Measurements from ENCODE around the gene NDUFAB1. TPM values are rescaled to one million over a fixed set of nuclear protein-coding genes. Genes with fewer than 3 reads are reported as not detected.
A peak's percentile ranks its signal among the peaks of the same experiment; 100 is the strongest.

NDUFAB1 gene
- total and polyA plus RNA-seq, 2 of the 13 experiments (the other 11 are each of a cell fraction or from before 2014, with no cell fraction given): 221 to 601 TPM

- TF ChIP-seq FUBP1 (CRISPR knock-in tag; IDR thresholded peaks at IDR 0.05; ENCODE audit: borderline replicate concordance) (no peak), GFI1 (CRISPR knock-in tag; IDR thresholded peaks at IDR 0.05; ENCODE audit: borderline replicate concordance) (no peak), RERE (CRISPR knock-in tag; IDR thresholded peaks at IDR 0.05; ENCODE audit: low read depth) (no peak), ZNF530 (CRISPR knock-in tag; IDR thresholded peaks at IDR 0.05; ENCODE audit: low read depth) (no peak), ZNF770 (CRISPR knock-in tag; IDR thresholded peaks at IDR 0.05) (no peak), BCLAF1 (IDR thresholded peaks at IDR 0.05) (no peak), ZMYM3 (CRISPR knock-in tag; IDR thresholded peaks at IDR 0.05) (0 out of 2 replicates have a peak, but pooled peaks have one; percentile 36), JUND (CRISPR knock-in tag; IDR thresholded peaks at IDR 0.05) (no peak), ZNF276 (CRISPR knock-in tag; IDR thresholded peaks at IDR 0.05; ENCODE audit: low read depth) (no peak), ZNF672 (CRISPR knock-in tag; IDR thresholded peaks at IDR 0.05) (no peak), ZNF766 (CRISPR knock-in tag; IDR thresholded peaks at IDR 0.05; ENCODE audit: borderline replicate concordance) (no peak), ZNF678 (CRISPR knock-in tag; IDR thresholded peaks at IDR 0.05) (no peak), IKZF1 (IDR thresholded peaks at IDR 0.05) (0 out of 2 replicates have a peak, but pooled peaks have one; percentile 48), NR2F6 (IDR thresholded peaks at IDR 0.05) (no peak), NR2F6 (CRISPR knock-in tag; IDR thresholded peaks at IDR 0.05) (no peak), KAT2B (IDR thresholded peaks at IDR 0.05; ENCODE audit: borderline replicate concordance, low read depth, low read length) (no peak), ZNF317 (CRISPR knock-in tag; IDR thresholded peaks at IDR 0.05) (no peak)
Measured at GRCh38 chr16:23579371-23579770, 16.7 kb downstream of the NDUFAB1 start (continued).

Data from HepG2 (cell line).